Measurements from ENCODE around the gene LEFTY1. TPM values are rescaled to one million over a fixed set of nuclear protein-coding genes. Genes with fewer than 3 reads are reported as not detected.
"Not testable (repeated sequence)": the region's sequence is repeated elsewhere in the genome, so short reads cannot be mapped to it uniquely, and the experiment has no call there.

Gene LEFTY1
- total RNA-seq, 2 experiments from 2014 or later = 0.39 TPM; not detected in 1

- no peak for DNase-seq
- Mint-ChIP-seq H3K36me3 (peaks cover 6% of the 10 kb centered on the region), H3K4me1 (peaks cover 27% of the 10 kb centered on the region), H3K27me3 (no peaks in the 10 kb centered on the region), H3K27ac (no peak overlapping the region), H3K4me3 (no peak overlapping the region), H3K9me3 (no peaks in the 10 kb centered on the region)
Observed at GRCh38 chr1:225843426-225843795, 45.5 kb downstream of the LEFTY1 start.

- Mint-ChIP-seq H3K27ac (no peak overlapping the region), H3K4me1 (peaks cover 22% of the 10 kb centered on the region), H3K4me3 (no peak overlapping the region), H3K9me3 (no peaks in the 10 kb centered on the region), H3K36me3 (peaks cover 2% of the 10 kb centered on the region), H3K27me3 (no peaks in the 10 kb centered on the region)
- no peak for DNase-seq
Observed at GRCh38 chr1:225842788-225843425, 46.0 kb downstream of the LEFTY1 start.

DNA sequence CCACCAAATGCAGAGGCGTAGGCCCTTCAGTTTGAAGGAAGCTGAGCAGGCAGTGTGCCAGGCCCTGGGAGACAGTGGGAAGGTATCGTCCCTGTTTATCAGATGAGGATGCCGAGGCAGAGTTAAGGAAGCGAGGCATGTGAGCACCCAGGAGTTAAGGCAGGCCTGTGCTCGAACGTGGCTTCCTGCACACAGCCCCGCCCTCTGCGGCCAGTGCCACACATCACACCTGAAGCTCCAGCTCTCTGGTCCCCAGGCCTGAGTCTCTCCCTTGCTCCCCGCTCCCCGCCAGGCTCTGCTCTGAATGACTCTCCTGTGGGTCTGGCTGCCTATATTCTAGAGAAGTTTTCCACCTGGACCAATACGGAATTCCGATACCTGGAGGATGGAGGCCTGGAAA is 46.9 kb downstream of the LEFTY1 start:
- H3K36me3 Mint-ChIP-seq = peaks cover 1% of the 10 kb centered on the region
- no peaks in the 10 kb centered on the region for H3K27me3 Mint-ChIP-seq
- DNase-seq = no peak
- no peak overlapping the region for H3K4me3 Mint-ChIP-seq
- no peak overlapping the region for H3K27ac Mint-ChIP-seq
- H3K4me1 Mint-ChIP-seq = peaks cover 14% of the 10 kb centered on the region
- no peaks in the 10 kb centered on the region for H3K9me3 Mint-ChIP-seq

- Mint-ChIP-seq H3K4me3 (no peak overlapping the region), H3K4me1 (peaks cover 13% of the 10 kb centered on the region), H3K27ac (no peak overlapping the region), H3K27me3 (no peaks in the 10 kb centered on the region), H3K9me3 (no peaks in the 10 kb centered on the region), H3K36me3 (no peaks in the 10 kb centered on the region)
- no peak for DNase-seq
Observed at GRCh38 chr1:225840713-225841112, 48.2 kb downstream of the LEFTY1 start.

GRCh38 chr1:225840223-225840610 is 48.7 kb downstream of the LEFTY1 start:
- no peak overlapping the region for H3K4me3 Mint-ChIP-seq
- no peak for DNase-seq
- H3K27ac Mint-ChIP-seq = peak overlapping the region; percentile 54
- H3K9me3 Mint-ChIP-seq = no peaks in the 10 kb centered on the region
- H3K36me3 Mint-ChIP-seq = no peaks in the 10 kb centered on the region
- H3K4me1 Mint-ChIP-seq = peaks cover 13% of the 10 kb centered on the region
- no peaks in the 10 kb centered on the region for H3K27me3 Mint-ChIP-seq

GRCh38 chr1:225838793-225839192 is 50.2 kb downstream of the LEFTY1 start:
- H3K27me3 Mint-ChIP-seq = no peaks in the 10 kb centered on the region

DNA sequence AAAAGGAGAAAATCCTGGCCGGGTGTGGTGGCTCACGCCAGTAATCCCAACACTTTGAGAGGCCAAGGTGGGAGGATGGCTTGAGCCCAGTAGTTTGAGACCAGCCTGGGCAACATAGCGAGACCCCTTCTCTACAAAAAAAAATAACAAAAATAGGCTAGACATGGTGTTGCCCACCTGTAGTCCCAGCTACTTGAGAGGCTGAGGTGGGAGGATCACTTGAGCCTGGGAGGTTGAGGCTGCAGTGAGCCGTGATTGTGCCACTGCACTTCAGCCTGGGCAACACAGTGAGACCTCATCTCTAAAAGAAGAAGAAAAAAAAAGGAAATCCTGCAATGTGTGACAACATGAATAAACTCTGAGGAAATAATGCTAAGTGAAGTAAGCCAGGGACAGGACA is 52.6 kb downstream of the LEFTY1 start:
- DNase-seq, H3K27me3 Mint-ChIP-seq, H3K27ac Mint-ChIP-seq, H3K4me1 Mint-ChIP-seq, H3K9me3 Mint-ChIP-seq, H3K4me3 Mint-ChIP-seq, H3K36me3 Mint-ChIP-seq: not testable (repeated sequence)

More at GRCh38 chr1:225838793-225839192, 50.2 kb downstream of the LEFTY1 start:
- no peaks in the 10 kb centered on the region for H3K36me3 Mint-ChIP-seq
- H3K4me1 Mint-ChIP-seq = peaks cover 13% of the 10 kb centered on the region
- H3K4me3 Mint-ChIP-seq = no peak overlapping the region
- no peak overlapping the region for H3K27ac Mint-ChIP-seq
- H3K9me3 Mint-ChIP-seq = no peaks in the 10 kb centered on the region
- DNase-seq = no peak

Other genes starting within 250 kb of the LEFTY1 start
- 1 to 10 TPM in 1 of 2 experiments, under 1 TPM in 1; 0.84 to 1.1 TPM for gene ENAH, start 236.0 kb downstream of the LEFTY1 start, total RNA-seq
- 100 to 1,000 TPM; 335 to 350 TPM for gene SRP9, start 111.3 kb downstream of the LEFTY1 start, total RNA-seq
- gene EPHX1, start 79.0 kb downstream of the LEFTY1 start, total RNA-seq = 1 to 10 TPM; 2.7 to 4.3 TPM
- 10 to 100 TPM; 29.5 to 33.0 TPM for gene TMEM63A, start 6.8 kb downstream of the LEFTY1 start, total RNA-seq
- 100 to 1,000 TPM; 142 to 149 TPM for gene PYCR2, start 35.1 kb upstream of the LEFTY1 start, total RNA-seq
- gene LEFTY2, start 52.1 kb upstream of the LEFTY1 start, total RNA-seq = not detected
- 10 to 100 TPM; 20.0 to 21.2 TPM for gene SDE2, start 110.2 kb upstream of the LEFTY1 start, total RNA-seq
- gene H3-3A, start 173.6 kb upstream of the LEFTY1 start, total RNA-seq = 100 to 1,000 TPM; 342 to 363 TPM